HL-60/S4 (cell line): ENCODE results near the gene CRTC1.
"Not testable (repeated sequence)": the region's sequence is repeated elsewhere in the genome, so short reads cannot be mapped to it uniquely, and the experiment has no call there.

Experiments
- in situ Hi-C: fragments of 300-500 bp; cut with MboI; formaldehyde crosslinking; loops from 2 replicates; pipeline ENCODE4 v1.14.3; 2022; ENCODE audit warnings: low sequenced_read_pairs

The CRTC1 gene

GRCh38 chr19:18725841-18726770, 42.6 kb downstream of the CRTC1 start:
- in situ Hi-C loops = no loop called here

- in situ Hi-C loops = no loop called here
These were observed 43.4 kb downstream of the CRTC1 start for GRCh38 chr19:18726846-18727245.

- in situ Hi-C loops = not testable (repeated sequence)
These were observed 44.1 kb downstream of the CRTC1 start for GRCh38 chr19:18727602-18728001.

GRCh38 chr19:18729933-18730530, 46.6 kb downstream of the CRTC1 start:
- in situ Hi-C loops = no loop called here

GRCh38 chr19:18730885-18731513, 47.5 kb downstream of the CRTC1 start:
- in situ Hi-C loops = no loop called here

GRCh38 chr19:18731562-18732008, 48.1 kb downstream of the CRTC1 start:
- in situ Hi-C loops = no loop called here

GRCh38 chr19:18733196-18733647, 49.7 kb downstream of the CRTC1 start:
- in situ Hi-C loops = no loop called here

- in situ Hi-C loops = not testable (repeated sequence)
These were observed 50.4 kb downstream of the CRTC1 start for GRCh38 chr19:18733762-18734332.

GRCh38 chr19:18735324-18735723, 51.8 kb downstream of the CRTC1 start:
- in situ Hi-C loops = no loop called here

GRCh38 chr19:18735752-18736151, 52.3 kb downstream of the CRTC1 start:
- in situ Hi-C loops = no loop called here

GRCh38 chr19:18736415-18737336, 53.2 kb downstream of the CRTC1 start:
- in situ Hi-C loops = no loop called here

- in situ Hi-C loops = no loop called here
These were observed 54.0 kb downstream of the CRTC1 start for GRCh38 chr19:18737337-18737953.

- in situ Hi-C loops = no loop called here
These were observed 54.5 kb downstream of the CRTC1 start for GRCh38 chr19:18737954-18738351.

- in situ Hi-C loops = no loop called here
These were observed 55.6 kb downstream of the CRTC1 start for GRCh38 chr19:18738961-18739690.

GRCh38 chr19:18741124-18742121, 57.9 kb downstream of the CRTC1 start:
- in situ Hi-C loops = no loop called here

- in situ Hi-C loops = no loop called here
These were observed 58.8 kb downstream of the CRTC1 start for GRCh38 chr19:18742324-18742723.

GRCh38 chr19:18742838-18743783, 59.6 kb downstream of the CRTC1 start:
- in situ Hi-C loops = no loop called here
